ENCODE results near the gene ERP29.
"Not testable (repeated sequence)": the region's sequence is repeated elsewhere in the genome, so short reads cannot be mapped to it uniquely, and the experiment has no call there.

ERP29 gene

DNA sequence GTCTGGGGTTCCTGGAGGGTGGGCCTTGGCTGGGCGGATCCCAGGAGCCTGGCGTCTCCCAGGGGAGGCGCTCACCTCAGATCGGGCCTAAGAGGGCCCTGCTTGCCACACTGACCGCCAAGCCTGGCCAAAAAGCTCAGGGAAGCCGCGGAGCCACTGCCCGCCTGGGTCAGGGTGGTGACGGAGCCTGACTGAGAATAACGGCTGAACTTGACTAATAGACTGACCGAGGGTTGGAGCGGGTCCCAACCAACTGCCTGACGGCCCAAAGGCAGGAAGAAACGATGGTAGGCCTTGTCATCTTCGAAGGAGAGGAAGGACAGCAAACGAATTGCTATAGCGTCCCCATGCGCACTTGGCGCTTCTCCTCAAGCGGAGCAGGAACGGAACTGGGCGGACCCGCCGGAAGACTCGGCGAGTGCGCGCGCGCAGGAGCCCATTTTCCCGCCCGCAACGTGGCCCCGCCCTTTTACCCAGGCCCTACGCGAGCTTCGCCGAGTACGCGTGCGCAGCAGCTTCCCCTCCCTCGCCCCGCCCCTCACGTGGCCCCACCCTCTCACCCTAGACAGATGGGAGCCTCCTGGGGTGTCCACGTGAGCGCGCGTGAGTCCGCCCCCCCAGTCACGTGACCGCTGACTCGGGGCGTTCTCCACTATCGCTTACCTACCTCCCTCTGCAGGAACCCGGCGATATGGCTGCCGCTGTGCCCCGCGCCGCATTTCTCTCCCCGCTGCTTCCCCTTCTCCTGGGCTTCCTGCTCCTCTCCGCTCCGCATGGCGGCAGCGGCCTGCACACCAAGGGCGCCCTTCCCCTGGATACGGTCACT is at the start of gene ERP29, which contains the start of gene TMEM116:
TSS of gene ERP29 (plus strand) at position 652 of the 826 bp plus-strand sequence. CDS start at position 692, 40 bp downstream.
TSS of gene TMEM116 (minus strand) at position 391 of the 826 bp plus-strand sequence. CDS start 7,895 bp downstream, outside the sequence.
- DNase-seq, result peak; percentile 96

DNA sequence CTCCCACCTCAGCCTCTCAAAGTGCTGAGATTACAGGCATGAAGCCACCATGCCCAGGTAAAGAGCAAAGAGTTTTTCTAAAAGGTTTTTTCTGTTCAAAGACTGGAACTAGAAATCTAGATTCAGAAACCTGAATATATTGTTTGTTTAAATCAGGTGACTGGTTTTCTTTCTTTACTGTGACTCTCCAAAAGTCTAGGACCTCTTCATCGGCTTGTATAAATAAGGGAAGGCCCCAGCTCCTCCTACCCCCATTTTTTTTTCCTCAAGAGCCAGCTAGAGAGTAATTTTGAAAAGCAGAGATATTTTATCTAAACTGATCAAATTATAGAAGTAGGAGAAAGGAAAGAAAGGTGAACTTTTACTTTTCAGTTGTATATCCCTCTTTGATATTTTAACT is 48.3 kb upstream of the ERP29 start:
- no peak for DNase-seq

DNA sequence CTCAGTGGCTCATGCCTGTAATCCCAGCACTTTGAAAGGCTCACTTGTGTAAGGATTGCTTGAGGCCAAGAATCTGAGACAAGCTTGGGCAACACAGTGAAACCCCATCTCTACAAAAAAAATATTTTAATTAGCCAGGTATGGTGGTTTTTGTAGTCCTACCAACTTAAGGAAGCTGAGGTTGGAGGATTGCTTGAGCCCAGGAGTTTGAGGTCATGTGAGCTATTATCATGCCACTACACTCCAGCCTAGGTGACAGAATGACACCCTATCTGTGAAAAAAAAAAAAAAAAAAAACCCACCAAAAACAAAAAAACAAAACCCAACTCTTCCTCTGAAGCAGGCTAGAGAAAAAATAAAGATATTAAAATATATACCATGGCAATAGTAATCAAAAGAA is 41.4 kb upstream of the ERP29 start:
- no peak for DNase-seq

DNA sequence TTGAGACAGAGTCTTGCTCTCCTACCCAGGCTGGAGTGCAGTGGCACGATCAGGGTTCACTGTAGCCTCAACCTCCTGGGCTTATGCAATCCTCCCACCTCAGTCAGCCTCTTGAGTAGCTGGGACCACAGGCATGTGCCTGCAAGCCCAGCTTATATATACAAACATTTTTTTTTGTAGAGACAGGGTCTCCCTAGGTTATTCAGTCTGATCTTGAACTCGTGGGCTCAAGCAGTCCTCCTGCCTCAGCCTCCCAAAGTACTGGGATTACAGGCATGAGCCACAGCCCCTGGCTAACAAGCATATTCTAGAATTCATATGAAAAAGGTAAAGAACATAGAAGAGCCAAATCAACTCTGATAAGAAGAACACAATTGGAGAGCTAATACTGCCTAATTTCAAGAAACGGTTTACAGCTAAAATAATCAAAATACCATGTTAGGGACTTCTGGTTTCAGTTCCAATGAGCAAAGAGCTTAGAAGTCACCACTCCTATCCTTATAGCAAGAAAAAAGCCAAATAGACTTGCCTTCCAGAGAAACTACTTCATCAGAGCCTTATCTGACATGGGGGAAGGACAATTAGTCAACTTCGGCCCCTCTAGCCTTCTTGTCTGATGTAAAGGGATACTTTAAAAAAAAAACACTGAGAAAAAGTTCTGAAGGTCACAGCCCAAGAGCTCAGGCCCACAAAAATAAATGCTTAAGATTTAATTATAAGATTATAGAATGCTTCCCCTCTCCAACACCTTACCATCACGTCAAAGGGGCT is 37.9 kb upstream of the ERP29 start:
- DNase-seq, result no peak

DNA sequence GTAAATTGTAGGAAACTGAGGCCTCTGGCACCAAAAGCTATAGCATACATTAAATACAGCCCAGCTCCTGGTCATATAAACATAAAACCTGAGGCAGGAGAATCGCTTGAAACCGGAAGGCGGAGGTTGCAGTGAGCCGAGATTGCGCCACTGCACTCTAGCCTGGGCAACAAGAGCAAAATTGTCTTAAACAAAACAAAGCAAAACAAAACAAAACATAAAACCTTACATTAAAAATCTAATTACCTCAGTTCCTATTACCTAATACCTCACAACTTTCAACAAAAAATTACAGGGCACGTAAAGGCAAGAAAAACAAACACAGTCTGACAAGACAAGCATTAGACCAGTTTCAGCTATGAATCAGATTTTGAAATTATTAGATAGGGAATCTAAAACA is 36.9 kb upstream of the ERP29 start:
- DNase-seq, result no peak

DNA sequence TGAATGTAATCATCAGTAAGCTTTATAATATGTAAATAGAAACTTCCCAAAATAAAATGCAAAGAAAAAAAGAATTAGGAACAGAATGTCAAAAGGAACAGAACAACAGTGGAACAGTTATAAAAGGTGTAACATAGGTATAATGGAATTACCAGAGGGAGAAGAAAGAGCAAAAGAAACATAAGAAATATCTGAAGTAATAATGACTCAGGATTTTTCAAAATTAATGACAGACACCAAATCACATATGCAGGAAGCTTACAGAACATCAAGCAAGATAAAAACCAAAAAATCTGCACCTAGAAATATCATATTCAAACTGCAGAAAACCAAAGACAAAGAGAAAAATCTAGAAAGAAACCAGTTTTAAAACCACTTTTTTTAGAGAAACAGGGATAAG is 36.4 kb upstream of the ERP29 start:
- no peak for DNase-seq

DNA sequence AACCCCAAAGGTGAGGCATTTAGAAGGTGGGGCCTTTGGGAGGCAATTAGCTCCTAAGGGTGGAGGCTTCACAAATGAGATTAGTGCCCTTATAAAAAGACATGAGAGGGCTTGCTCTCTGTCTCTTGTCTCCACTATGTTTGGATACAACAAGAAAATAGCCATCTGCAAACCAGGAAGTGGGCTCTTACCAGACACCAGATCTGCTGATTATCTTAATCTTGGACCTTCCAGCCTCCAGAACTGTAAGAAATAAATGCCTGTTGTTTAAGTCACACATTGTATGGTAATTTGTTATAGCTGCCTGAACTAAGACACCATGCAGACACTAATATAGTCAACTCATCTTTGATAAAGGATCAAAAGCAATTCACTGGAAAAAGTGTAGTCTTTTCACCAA is 34.7 kb upstream of the ERP29 start:
- no peak for DNase-seq

DNA sequence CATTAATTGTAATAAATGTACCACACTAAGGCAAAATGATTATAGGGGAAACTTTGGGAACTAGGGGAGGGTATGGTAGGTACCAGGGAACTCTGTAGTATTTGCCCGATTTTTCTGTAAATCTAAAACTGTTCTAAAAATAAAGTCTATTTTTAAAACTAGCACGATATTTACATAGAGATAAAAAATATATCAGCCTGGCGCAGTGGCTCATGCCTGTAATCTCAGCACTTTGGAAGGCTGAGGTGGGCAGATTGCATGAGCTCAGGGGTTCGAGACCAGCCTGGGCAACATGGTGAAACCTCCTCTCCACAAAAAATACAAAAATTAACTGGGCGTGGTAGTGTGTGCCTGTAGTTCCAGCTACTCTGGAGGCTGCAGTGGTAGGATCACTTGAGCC is 32.6 kb upstream of the ERP29 start:
- no peak for DNase-seq

DNA sequence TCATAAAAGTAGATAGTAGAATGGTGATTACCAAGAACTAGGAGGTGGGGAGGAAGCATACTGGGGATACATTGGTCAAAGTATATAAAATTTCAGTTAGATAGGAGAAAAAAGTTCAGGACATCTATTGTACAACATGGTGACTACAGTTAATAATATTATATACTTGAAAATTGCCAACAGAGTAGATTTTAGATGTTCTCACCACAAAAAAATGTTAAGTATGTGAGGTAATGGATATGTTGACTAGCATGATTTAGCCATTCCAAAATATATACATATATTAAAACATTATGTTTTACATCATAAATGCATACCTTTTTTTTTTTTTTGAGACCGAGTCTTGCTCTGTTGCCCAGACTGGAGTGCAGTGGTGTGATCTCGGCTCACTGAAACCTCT is 31.2 kb upstream of the ERP29 start:
- DNase-seq, result no peak

DNA sequence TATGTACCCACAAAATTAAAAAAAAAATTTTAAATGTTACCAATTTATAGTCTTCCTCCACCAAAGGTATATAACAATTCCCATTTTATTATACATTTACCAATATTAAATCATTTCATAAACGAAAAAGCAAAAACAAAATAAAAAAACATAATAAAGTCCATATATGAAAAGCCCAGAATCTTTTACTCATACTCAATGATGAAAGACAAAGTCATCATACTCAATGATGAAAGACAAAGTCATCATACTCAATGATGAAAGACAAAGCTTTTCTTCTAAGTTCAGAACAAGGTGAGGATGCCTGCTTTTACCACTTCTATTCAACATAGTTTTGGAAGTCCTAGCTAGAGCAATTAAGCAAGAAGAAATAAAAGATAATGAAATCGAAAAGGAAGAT is 28.4 kb upstream of the ERP29 start:
- no peak for DNase-seq

DNA sequence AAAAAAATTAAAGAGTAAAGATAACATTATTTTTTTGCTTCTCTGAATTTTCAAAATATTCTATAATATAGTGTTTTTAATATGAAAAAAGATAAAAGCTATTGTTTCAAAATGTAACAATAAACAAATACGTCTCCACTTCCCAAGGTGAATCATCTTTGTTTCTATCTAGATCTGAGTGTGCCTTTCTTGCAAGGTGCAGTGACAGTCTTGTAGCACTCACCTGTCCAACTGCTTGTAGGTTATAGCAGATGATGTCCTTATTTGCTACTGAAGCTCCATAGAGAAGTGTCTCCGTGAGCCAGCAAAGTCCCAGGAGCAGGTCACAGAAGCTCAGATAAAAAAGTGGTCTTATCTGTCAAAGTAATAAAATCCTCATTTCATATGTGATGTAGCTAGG is 21.7 kb upstream of the ERP29 start:
- DNase-seq, result no peak

DNA sequence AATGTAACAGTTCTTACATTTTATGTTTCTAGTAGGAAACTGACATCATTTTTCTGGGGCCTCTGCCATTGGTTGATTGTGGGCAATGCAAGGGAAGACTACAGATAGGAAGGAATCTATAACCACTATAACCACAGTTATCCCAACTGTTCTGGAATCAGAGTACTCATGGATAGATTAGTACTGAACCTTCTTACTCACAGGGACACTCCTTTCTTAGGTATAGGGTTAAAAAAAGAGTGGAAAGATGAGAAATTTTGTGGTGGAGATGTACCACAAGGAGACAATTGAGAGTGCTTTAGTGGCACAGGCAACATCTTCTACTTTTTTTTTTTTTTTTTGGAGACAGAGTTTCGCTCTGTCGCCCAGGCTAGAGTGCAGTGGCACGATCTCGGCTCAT is 21.3 kb upstream of the ERP29 start:
- no peak for DNase-seq

DNA sequence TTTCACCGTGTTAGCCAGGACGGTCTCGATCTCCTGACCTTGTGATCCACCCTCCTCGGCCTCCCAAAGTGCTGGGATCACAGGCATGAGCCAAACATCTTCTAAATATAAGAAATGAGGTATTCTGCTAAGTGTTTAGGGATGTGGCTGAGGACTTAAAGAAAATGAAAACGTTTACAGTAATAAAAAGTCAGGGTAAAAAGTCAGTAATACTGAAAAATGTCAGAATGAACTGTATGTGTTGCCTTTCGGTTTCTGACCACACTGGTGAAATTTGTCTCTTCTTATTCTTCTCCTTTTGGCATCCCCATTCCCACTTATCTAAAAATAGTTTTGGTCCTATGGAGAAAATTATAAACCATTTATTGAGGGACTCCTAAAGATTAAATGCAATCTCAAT is 20.8 kb upstream of the ERP29 start:
- no peak for DNase-seq

DNA sequence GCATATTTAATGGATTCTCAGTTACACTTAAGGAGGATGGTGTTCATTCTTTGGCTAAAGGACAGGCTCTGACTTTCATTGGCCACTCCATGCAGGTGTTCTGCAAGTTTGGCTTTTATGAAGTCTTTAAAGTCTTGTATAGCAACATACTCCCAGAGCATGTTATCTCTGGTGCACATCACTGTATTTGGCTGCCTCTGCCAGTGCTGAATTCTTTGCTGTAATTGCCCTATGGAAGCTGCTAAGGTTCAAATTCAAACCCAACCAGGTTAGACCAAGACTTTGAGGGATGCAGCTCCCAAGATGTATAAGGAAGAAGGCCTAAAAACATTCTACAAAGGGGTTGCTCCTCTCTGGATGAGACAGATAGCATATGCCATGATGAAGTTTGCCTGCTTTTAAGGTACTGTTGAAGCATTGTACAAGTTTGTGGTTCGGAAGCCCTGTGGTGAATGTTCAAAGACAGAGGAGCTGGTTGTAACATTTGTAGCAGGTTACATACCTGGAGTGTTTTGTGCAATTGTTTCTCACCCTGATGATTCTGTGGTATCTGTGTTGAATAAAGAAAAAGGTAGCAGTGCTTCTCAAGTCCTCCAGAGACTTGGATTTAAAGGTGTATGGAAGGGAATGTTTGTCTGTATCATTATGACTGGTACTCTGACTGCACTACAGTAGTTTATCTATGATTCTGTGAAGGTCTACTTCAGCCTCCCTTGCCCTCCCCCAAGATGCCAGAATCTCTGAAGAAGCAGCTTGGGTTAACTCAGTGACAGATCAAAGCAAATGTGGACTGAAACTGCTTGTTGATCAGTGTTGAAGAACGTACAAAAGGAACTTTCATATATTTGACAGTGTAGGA is 19.7 kb upstream of the ERP29 start:
- no peak for DNase-seq

DNA sequence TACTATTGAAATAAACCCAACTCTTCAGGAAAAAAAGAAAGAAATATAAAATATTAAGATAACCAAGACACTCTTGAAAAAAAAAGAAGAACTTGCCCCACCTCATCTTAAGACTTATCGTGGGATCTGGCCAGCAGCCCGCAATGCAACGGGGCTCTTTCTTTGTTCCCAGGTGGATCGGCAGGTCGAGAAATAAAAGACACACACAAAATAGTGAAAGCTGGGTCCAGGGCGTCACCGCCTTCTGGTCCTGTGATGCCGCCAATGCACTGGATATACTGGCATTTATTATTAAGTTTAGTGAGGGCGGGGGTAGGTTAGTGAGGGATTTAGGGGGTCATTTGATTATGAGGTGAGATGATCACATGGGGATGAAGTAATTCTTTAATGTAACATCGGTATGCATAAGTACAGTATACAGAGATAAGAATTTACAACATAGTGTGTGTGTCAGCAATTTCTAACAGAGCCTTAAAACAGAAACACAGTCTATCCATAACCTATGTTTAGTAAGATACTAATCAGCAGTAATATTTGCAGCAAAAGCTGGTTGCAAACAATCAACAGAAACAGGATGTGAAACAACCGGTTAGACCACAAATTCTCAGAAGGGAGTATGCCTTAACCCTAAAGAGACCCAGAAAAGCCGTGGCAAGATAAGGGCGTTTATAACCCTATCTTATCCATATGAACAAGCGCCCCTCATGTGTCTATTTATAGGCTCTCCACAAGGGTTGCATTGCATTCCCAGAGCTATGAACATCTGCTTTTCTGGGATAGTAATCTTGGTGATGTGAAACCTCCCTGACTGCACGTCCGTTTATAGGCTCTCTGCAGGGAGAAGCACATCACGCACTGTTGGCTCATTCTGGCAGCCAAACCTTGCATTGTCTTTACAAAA is 18.8 kb upstream of the ERP29 start:
- DNase-seq, result not testable (repeated sequence)

DNA sequence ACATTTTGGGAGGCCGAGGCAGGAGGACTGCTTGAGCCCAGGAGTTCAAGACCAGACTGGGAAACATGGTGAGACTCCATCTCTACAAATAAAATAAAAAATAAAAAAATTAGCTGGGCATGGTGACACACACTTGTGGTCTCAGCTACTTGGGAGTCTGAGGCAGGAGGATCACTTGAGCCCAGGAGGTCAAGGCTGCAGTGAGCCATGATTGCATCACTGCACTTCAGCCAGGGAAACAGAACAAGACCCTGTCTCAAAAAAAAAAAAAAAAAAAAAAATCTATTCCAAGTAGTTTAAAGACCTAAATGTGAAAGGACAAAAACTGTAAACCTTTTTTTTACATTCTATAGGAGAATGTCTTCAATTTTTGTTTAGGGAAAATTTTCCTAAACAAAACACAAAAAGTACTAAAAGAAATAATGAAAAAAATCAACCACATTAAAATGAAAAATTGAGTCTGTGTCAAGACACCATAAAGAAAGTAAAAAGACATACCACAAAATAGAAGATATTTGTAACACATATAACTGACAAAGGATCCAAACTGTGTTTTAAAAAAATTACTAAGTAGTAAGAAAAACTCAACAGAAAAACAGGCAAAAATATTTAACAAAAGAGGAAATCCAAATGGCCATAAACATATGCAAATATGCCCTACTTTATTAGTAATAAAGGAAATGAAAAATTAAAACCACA is 17.3 kb upstream of the ERP29 start:
- no peak for DNase-seq

DNA sequence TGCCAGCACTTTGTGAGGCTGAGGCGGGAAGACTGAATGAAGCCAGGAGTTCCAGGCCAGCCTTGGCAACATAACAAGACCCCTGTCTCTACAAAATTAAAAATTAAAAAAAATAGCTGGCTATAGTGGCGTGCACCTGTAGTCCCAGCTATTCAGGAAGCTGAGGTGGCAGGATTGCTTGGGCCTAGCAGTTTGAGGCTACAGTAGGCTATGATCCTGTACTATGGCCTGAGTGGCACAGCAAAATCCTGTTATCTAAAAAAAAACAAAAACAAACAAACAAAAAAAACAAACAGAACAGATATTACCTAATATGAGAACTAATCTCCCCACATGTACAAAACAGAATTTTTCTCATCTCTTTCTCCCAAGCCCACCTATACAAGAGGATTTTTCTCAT is 15.9 kb upstream of the ERP29 start:
- DNase-seq, result no peak

DNA sequence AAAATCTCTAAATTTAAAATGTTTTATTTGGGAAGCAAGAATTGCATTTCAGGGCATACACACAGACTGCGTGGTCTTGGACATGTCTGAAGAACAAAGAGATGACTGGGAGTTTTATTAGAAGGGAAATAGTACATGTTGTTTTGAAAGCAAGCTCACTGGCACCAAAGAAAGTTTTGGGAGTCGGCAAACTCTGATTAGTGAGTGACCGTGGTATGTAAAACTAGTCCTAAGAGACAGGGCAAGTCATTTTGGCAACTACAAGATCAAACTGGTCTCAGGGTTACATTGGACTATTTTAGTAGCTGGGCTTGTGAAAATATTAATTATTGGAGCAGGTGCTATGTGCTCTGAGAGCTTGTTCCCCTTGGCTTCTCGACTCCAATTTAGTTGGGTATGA is 15.2 kb upstream of the ERP29 start:
- no peak for DNase-seq

DNA sequence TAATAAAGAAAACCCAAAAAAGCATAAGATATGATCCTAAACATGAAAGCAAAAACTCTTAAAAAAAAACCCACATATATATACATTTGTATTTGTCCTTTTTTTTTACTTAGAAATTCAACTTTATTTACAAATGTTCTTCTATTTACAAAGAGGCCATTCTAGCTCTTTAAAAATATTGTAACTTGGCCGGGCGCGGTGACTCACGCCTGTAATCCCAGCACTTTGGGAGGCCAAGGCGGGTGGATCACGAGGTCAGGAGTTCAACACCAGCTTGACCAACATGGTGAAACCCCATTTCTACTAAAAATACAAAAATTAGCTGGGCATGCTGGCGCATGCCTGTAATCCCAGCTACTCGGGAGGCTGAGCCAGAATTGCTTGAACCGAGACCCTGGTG is 14.1 kb upstream of the ERP29 start:
- DNase-seq, result not testable (repeated sequence)

DNA sequence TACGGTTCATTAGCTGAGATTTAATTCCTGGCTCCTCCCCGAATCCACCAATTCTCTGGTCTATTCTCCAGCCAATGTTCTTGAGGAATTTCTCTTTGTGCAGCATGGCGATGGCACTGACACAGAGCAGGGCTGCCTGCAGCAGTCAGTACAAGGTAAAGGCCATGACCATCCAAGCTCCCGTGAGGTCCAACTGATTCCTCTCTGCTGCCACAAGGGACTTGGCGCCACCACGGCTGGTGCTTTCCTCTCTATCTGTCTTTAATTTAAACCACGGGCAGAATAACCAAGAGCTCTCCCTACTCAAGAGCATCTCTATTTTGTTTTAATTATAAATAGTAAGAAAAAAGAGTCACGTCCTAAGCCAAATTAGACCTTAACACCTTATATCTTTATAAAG is 12.4 kb upstream of the ERP29 start:
- DNase-seq, result no peak

DNA sequence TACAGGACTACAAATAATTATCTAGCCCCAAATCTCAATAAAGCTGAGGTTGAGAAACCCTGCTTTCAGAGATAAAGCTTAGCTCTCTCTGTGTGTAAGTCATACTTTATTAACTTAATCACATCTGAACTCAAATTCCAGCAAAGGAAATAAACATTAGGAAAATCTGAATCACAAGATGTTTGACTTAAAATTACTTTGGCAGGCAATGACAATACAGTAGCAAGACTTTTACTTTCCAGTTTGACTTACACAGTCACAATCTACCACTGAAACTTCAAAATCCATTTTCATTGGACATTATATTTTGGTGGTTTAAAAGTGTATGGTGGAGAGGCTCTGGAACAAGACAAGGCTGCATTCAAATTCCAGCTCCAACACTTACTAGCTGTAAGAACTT is 11.7 kb upstream of the ERP29 start:
- no peak for DNase-seq

DNA sequence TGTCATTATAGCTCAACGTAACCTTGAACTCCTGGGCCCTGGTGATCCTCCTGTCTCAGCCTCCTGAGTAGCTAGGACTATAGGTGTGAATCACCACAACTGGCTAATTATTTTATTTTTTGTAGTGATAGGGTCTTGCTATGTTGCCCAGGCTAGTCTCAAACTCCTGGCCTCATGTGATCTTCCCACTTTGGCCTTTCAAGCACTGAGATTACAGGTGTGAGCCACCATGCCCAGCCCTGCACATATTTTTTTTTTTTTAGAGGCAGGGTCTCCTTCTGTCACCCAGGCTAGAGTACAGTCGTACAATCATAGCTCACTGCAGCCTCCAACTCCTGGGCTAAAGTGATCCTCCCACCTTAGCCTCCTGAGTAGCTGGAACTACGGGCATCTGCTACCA is 9.2 kb upstream of the ERP29 start:
- no peak for DNase-seq

Data from NCI-H748 treated with DMSO at 0.1 percent for 48 hours (cell line).